ENCODE data around the gene MYRIP.

Gene MYRIP

DNA sequence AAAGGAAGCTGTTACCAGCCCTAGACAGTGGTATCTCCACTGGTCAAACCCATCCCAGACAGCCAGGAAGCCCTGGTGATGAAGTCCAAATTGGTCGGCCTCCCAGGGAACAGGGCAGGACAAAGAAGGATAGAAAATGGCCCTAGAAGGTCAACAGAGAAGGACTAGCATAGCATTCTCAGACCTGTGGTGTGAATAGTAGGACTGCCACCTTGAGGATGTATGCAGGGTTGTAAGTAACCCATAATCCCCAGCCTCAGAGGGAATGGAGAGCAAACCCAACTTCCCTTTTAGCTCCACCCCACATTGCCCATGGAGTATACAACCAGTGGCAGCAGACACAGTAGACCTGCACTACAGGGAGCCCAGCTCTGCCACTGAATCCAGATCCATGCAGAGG lies 431.5 kb downstream of the MYRIP start:
- no peaks in the 10 kb centered on the region for H3K9me3 ChIP-seq
- H3K4me3 ChIP-seq (ENCODE audit: low read depth in 1 of 2, low read length in 1 of 2) = no peak overlapping the region
- TF ChIP-seq, protein P1, sequence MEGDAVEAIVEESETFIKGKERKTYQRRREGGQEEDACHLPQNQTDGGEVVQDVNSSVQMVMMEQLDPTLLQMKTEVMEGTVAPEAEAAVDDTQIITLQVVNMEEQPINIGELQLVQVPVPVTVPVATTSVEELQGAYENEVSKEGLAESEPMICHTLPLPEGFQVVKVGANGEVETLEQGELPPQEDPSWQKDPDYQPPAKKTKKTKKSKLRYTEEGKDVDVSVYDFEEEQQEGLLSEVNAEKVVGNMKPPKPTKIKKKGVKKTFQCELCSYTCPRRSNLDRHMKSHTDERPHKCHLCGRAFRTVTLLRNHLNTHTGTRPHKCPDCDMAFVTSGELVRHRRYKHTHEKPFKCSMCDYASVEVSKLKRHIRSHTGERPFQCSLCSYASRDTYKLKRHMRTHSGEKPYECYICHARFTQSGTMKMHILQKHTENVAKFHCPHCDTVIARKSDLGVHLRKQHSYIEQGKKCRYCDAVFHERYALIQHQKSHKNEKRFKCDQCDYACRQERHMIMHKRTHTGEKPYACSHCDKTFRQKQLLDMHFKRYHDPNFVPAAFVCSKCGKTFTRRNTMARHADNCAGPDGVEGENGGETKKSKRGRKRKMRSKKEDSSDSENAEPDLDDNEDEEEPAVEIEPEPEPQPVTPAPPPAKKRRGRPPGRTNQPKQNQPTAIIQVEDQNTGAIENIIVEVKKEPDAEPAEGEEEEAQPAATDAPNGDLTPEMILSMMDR (IDR thresholded peaks at IDR 0.05) = no peak
- no peak overlapping the region for H3K27ac ChIP-seq
- no peaks in the 10 kb centered on the region for H3K4me1 ChIP-seq (ENCODE audit: control insufficient read depth in 1 of 2, insufficient read depth in 1 of 2, low read depth in 1 of 2, low read length in 1 of 2)
- H3K36me3 ChIP-seq = no peaks in the 10 kb centered on the region
- H3K27me3 ChIP-seq = no peaks in the 10 kb centered on the region

DNA sequence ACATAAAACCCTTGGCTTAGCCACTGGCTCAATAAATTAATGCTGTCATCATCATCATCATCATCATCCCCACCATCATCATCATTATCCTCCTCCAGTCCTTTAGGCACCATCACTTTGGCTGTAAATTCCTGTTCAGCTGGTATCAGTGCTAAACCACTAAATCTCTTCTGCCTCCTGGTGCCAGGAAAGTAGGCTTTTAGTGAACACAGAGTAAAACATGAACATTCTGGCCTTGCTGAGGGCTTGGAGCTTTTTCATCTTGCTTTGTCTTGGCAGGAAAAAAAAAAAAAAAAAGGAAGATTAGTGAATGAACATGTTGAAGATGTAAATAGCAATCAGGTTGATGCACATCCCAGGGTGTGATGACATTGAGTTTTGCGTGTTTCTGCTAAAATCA lies 432.8 kb downstream of the MYRIP start:
- TF ChIP-seq, protein P1 (IDR thresholded peaks at IDR 0.05) = no peak
- no peaks in the 10 kb centered on the region for H3K36me3 ChIP-seq
- H3K9me3 ChIP-seq = no peaks in the 10 kb centered on the region
- no peak overlapping the region for H3K4me3 ChIP-seq (ENCODE audit: low read depth in 1 of 2, low read length in 1 of 2)
- no peak overlapping the region for H3K27ac ChIP-seq
- H3K27me3 ChIP-seq = no peaks in the 10 kb centered on the region
- H3K4me1 ChIP-seq (ENCODE audit: control insufficient read depth in 1 of 2, insufficient read depth in 1 of 2, low read depth in 1 of 2, low read length in 1 of 2) = no peaks in the 10 kb centered on the region

DNA sequence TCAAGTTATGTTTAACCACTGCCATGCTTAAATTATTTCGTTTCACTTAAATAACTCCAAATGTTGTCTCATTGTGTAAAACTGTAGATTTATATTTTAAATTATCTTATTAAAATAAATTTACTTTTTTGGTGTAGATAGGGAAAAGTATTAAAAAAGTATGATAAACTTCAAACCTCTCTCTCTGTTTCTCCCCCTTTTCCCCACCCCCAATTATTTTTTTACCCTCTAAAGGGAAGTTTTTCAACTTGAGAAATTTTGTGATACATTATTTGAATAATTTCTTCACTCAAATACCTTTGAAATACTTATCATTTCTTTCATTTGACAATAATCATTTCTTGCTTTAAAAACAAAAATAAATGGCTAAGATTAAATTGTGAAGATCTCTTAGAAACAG lies 433.2 kb downstream of the MYRIP start:
- H3K36me3 ChIP-seq = no peaks in the 10 kb centered on the region
- no peaks in the 10 kb centered on the region for H3K27me3 ChIP-seq
- TF ChIP-seq, protein P1 (IDR thresholded peaks at IDR 0.05) = no peak
- no peaks in the 10 kb centered on the region for H3K4me1 ChIP-seq (ENCODE audit: control insufficient read depth in 1 of 2, insufficient read depth in 1 of 2, low read depth in 1 of 2, low read length in 1 of 2)
- no peak overlapping the region for H3K4me3 ChIP-seq (ENCODE audit: low read depth in 1 of 2, low read length in 1 of 2)
- no peak overlapping the region for H3K27ac ChIP-seq
- no peaks in the 10 kb centered on the region for H3K9me3 ChIP-seq

DNA sequence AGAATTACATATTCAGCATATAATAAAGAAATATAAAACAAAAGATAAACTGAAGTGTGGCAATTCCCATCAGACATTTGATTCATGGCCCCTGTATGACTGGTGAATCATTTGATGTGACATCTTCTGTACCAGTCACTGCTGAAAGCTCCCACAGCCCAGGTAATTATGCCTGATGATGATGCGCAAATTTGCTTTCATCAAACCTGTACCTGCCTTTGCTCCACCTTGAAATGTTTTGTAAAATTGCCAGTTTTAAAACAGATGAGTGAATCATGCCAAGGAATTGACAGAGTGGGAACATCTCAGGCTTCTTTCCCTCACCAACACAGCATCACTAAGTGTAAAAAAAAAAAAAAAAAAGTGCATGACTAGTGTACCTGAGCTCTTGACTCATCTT lies 433.6 kb downstream of the MYRIP start:
- no peak overlapping the region for H3K4me3 ChIP-seq (ENCODE audit: low read depth in 1 of 2, low read length in 1 of 2)
- TF ChIP-seq, protein P1 (IDR thresholded peaks at IDR 0.05) = no peak
- no peaks in the 10 kb centered on the region for H3K4me1 ChIP-seq (ENCODE audit: control insufficient read depth in 1 of 2, insufficient read depth in 1 of 2, low read depth in 1 of 2, low read length in 1 of 2)
- no peaks in the 10 kb centered on the region for H3K9me3 ChIP-seq
- H3K27ac ChIP-seq = no peak overlapping the region
- H3K36me3 ChIP-seq = no peaks in the 10 kb centered on the region
- H3K27me3 ChIP-seq = no peaks in the 10 kb centered on the region

DNA sequence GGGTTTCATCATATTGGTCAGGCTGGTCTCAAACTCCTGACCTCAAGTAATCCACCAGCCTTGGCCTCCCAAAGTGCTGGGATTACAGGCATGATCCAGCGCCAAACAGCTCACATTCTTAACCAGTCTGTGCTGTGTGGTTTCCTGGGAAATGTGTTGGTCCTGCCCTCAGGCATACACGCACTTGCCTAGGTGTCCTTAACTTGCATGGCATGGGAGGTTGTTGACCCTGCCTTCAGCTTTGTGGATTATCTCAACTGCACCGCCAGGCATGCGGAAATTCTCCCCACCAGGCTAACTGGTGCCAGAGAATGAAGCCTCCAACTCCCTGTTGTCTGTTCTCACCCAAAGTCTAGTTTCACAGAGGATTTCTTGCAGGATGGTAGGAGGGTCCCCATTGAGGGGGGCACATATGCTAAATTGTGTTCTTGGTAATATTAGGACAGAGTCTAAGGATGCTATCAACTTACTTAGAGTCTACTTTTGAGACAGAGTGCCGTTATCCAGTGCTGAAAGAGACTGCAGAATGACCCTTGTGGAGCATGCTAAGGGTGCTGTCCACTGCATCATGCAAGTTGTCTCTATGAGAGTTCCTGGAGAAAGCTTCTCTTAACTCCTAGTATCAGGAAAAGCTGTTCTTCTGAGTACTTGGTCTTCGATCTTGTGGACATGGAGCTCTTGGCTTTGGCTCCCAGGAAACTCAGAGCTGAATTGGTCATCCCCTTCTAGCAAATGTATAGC lies 438.5 kb downstream of the MYRIP start:
- Histone ChIP-seq H3K4me1 (ENCODE audit: control insufficient read depth in 1 of 2, insufficient read depth in 1 of 2, low read depth in 1 of 2, low read length in 1 of 2) (peaks cover 0 to 4% of the 10 kb centered on the region in 2 experiments), H3K36me3 (no peaks in the 10 kb centered on the region), H3K9me3 (no peaks in the 10 kb centered on the region), H3K27me3 (no peaks in the 10 kb centered on the region), H3K27ac (no peak overlapping the region), H3K4me3 (ENCODE audit: low read depth in 1 of 2, low read length in 1 of 2) (no peak overlapping the region)
- TF ChIP-seq, protein P1 (IDR thresholded peaks at IDR 0.05) = no peak
